ENCODE measurements around the gene ITGB2.
A peak's percentile ranks its signal among the peaks of the same experiment; 100 is the strongest.

The ITGB2 gene
- 1,826 to 3,820 (median 2,658) reads per million in 17 experiments for total RNA-seq

DNA sequence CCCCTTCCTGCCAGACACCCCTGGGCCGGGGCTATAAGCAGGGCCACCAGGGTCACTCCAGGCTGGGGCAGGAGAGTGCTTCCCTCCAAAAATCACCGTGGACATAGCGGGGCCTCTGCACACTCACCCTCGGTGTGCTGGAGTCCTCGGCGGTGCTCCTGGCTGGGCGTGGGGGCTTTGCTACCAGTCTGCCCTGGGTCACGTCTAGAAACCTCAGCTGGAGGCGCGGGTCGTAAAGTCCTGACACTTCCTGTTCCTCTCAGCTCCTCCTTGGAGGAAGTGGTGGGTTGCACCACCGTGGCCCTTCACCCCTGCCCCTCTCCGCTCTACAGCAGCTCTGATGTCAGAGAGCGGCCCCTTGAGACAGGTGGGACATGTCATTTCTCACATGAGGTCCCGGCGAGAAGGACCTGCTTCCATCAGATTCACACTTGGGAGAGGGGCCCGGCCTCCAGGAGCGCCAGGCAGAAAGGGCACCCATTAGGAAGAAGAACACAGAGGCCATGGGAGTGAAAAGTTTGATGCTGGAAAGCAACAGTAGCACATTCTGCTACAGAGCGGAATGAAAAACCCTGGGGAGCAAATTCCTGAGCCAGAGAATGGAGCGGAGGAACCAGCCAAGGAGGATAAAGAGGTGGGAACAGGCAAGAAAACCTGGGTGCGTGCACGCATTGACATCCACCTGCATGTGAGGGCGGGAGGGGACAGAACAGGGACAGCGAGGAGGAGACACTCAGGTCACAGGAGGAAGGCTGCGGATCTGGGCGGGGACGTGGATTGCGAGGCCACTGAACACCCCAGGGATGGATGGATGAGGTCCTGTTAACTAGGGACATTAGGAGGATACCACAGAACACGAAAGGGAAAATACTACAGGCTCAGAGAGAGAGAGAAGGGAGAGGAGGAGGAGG lies at the start of gene ITGB2:
Gene ITGB2 (minus strand): TSS at position 206 of the 911 bp plus-strand sequence. CDS start 10,117 bp downstream, outside the sequence.
- peak; percentile 77 to 90 (median 90) for DNase-seq

DNA sequence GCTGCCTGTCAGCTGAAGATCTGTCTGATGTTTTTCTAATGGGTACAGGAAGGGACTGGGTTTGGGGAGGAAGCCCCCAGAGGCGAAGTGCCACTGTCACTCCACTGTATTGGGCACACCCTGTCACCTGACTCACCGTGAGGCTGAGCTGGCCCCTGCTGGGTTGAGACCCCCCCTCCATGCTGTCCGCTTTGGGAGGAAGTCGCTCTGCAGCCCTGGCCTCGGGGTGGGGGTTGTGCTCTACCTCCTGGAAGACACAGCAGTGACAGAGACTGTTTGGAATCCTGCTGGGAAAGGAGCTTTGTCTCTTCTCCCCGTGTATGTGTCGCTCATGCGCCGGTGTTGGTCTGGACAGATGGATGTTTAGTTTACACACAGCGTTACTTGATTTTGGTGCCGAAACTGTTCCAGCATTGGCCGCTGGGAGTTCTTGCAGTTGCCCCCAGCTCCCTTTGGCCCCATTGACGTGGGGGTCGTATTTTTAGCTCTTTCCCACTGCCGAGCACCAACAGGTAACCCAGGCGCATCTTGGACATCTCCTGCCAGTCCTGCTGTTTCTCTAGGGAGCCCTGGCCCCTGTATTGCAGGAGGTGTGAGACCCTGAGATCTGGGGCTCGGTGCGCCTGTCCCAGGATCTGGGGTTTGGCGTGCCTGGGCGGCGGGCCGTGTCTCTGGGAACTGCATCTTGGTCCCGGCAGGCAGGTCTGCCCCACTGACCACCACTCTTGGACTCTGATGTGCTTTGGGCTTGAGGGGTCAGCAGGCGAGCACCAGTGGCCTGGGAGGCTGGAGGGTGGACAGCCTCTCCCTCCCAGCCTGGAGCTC lies 49.4 kb upstream of the ITGB2 start:
- peak in 3 of 4 experiments; percentile 13 to 34 (median 20) for DNase-seq

DNA sequence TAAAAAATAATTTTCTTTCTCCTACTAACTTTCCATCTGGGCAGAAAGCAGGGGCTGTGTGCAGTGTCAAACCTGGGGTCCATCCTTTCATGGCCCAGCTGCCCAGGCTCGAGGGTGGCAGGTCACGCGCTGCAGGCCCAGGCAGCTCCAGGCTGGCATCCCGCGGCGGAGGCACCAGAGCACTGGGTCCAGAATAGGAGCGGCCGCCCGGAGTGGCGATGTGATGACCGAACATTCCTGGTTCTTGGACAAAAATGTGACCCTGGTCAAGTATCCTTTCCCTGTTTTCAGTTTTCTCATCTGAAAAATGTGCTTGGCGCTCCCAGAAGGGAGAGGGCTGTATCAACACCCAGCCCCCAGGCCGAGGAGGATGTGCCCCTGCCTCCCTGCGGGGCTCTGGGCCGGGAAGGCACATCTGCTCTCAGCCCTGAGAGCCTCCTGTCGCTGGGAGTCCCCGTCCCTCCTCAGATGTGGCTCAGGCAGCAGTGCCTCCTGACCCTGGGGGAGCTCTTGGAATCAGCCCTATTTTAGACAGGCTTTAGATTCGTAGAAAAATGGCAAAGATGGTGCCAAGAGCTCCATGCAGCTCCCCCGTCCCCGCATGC lies 48.5 kb upstream of the ITGB2 start:
- DNase-seq = no peak

DNA sequence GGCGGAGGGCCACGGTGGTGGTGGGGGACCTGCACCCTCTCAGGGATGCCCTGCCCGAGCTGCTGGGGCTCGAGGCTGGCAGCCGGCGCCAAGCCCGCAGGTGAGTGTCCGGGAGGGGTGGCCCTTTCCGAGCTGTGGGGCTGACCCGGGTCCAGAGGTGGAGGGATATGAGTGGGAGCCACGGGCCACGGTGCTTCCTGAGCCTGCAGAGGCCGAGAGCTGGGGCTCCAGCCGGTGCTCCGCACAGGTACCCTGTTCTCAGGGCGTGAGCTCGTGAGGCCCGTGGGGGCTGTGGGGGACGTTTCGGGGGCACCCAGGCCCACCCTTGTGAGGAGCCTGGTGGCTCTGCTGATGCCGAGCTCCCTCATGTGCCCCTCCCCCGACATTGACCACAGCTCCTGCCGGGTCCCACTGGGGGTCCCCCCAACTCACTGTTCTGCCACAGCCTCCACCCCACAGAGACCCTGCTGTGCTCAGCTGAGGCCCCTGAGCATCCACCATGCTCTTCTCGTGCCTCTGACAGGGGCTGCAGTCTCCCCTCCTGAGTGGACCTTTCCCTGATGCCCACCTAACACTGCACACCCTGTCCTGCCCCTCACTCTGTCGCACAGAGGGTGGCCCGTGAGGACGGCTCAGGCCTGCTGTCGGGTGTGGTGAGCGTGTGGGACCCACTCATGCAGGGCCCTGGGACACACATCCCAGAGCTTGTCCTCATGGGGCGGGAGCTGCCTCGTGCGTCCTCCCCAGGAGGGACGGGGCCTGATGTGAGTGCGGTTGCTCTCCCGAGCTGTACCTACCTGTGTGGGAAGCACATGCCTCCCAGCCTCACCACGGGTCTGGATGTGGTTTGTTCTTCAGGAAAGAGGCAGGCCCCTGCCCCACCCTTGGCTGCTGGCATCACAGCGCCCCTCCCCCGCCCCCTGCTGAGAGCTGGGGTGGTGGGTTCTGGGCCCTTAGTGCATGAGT lies 46.7 kb upstream of the ITGB2 start:
- no peak for DNase-seq

DNA sequence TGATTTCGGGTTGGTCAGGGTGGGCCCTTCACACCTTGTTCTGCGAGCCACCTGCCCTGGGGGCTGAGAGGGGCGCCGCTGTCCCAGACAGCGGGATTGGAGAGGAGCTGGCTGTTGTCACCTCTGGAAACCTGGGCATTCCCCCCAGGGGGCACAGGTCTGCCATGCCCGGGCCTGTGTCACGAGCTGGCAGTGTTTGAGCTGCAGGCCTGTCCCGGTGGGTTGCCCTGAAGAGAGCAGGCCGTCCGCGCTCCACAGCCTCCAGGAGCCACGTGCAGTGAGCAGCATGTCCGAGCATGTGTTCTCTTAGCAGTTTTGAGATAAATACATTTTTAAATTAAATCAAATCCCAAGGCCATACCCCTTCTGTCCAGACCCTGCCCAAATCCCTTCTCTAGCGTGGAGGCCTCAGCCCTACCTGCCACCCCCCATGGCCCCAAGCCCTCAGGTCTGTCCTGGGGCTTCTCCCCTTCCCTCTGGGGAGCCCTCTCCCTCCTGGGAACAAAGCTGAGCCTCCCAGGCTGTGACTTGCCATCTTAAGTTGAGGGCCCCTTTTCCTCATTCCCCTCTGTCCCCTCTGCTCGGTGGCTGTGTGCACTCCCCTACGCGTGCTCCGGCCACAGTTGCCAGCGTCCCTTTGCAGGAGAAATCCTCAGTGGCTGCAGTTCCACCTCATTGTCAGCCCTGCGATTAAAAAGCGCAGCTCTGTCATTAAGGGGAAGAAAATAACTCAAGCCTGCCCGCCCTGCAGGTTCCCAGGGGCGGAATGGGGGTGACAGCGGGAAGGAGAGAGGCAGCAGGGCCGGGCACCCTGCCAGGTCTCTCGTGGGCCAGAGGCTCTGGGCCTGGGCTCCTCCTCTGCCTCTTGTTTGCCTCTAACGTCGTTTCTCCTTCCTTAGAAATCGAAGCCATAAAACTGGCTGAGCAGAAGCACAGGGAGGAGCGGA lies 45.7 kb upstream of the ITGB2 start:
- peak; percentile 47 to 74 (median 55) for DNase-seq

DNA sequence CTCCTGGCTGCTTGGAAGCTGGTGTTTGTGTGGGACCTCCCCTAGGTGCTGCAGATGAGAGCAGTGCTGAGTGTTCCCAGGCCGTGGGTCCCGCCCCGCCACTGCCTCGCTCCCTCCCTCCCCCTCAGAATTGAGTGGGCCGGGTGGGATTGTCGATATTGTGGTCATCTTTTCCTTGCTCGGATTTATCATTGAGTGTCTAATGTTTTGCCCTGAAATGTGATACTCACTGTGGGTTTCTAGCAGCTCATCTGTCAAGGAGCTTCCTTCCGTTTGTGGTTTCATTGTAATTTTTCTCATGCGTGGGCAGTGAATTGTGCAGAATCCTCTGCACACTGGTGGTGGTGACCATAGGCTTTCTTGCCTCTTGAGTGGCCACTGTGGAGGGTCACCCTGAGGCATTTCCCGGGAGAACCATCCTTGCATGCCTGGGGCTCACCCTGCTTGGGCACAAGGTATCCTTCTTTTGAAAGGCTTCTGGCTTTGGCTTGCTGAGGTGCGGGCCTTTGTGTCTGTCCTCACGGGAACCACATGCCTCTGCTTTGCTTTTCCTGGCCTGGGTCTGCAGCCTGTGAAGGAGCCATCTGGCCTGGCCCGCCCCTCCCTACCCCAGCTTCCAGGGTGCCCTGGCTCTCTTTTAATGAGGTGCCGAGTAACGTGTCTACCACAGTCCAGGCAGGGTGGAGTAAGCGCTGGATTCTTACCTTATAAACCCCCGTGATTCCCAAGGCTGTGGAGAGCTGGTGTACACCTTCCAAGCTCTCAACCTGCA lies 44.7 kb upstream of the ITGB2 start:
- DNase-seq = peak; percentile 24 to 56 (median 46)

DNA sequence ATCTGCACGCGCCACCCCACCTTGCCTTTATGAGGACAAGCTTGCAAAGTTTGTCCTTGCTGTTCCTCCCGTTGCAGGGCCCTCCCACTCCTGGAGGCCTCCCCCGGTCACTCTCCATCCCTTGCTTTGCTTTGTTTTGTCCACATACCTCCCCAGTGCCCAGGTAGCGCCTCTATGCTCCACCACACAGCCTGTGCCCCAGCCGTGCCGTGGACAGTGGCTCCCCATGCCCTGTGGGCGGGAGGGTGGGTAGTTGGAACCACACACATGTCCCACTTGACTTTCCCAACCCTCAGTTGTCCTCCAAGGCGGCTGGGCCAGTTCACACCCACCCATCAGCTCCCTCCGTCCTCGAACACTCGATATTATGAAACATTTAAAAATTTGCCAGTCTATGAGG lies 43.7 kb upstream of the ITGB2 start:
- no peak for DNase-seq

DNA sequence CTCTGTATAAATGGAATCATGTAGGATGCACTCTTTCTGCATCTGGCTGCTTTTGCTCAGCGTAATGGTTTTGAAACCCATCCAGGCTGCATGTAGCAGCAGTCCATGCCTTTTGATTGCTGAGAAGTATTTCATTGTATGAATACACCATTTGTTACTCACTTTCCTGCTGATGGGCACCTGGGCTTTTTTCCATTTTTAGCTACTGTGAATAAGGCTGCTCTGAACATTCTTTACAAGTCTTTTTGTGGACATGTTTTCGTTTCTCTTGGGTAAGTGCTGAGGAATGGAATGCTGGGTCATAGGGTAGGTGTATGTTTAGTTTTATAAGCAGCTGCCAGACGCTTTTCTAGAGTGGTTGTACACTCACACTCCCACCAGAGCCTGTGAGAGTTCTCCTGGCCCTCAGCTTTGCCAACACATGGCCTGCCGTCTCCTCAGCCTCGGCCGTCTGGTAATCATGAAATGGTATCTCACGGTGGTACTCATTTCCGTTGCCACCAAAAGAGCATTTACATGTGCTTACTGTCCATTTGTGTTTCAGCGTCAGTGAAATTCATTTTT lies 41.8 kb upstream of the ITGB2 start:
- DNase-seq = no peak

DNA sequence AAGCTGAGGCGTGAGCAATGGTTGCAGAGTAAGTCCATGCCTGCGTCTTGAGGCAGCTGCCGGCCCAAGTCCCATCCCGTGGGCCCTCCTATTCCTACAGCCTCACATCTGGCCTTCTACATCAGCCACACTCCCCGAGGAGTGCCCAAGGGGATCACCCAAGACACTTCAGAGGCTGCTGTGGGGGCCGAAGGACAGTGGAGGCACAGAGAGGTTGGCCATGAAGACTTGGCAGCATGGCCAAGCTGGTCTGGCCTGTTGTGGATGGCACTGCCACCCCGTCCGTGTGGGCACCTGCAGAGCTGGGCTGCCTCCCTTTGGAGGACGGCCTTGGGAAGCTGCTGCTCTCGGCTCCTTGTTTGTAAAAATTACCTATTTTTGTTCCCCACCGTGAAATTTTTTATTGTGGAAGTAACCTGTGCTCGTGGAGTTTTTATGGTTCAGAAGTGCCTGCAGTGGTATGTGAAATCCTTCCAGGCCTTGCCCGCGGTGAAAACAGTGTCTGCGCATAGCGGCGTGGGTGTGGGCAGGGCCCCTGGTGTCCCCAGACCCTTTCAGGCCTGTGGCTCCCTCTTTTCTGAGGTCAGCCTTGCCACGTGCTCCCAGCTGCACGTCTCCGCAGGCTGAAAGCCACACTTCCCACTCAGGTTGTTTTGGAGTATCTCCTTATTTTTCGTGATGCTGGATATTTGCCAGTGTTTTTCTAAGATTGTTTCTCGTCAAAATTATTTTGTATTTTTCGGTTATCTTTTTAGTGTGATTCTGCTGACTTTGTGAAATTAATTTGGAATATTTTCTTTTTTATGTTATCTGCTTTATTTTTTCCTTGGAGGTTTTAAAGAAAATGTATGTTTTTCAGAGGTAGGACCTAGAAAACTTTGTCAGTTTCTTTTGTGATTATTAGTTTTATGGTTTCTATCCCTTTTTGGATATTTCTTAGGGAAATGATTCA lies 39.7 kb upstream of the ITGB2 start:
- no peak for DNase-seq

DNA sequence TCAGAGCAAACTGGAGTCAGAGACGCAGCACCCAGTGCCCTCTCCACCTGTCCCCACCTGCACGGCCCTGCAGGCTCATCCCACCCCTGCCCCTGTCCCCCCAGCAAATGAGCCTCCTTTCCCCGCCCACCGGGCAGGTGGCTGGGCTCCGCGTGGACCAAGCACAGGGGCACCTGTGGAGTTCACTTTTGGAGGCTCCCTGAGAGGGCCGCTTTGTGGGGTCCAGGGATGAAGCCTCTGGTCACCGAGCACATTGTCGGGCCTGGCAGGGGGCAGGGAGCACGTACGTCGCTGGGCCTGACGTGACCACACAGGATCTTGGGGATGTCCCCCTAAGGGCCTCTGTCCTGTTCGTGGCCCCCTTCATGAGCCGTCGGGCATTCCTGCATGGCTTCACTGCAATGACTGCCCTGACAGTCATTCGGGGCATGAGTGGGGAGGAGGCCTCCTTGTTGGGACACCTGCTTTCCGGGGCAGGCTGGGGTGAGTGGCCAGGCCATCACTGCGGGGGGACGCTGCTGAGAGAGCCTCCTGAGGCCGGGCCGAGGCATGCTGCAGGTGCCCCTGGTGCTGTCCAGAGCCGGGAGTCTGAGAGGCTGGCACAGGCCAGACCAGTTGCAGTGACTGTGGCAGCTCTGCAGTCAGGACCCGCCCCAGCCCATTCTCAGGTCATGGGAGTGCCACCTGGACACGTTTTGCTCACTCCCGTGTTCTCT lies 38.8 kb upstream of the ITGB2 start:
- DNase-seq = no peak

DNA sequence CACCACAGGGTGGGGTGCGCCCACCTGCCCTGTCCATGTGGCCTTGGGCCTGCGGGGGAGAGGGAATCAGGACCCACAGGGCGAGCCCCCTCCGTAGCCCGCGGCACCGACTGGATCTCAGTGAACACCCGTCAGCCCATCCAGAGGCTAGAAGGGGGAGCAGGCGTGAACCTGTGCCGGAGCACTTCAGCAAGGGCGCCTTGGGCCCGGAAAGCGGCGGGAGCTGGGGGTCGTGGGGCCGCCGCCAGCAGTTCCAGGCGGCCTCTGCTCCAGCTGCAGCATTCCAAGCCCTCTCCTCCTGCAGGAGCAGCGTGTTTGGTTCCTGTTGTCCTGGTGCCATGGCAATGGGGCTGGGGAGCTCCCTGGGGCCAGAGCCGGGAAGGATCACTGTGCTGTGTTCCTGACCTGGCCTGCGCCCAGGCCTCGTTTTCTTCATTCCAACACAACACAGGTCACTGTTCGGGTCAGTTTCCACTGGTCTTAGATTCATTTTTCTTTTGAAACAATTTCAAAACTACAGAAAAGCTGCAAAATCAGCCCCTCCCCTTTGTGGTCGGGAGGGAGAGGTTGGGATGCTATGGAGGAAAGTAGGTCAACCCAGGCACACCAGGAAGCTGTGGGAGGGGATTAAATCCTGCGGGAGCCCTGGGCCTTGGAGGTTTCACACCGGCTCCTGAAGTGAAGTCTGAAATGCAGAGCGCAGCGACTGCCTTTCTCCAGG lies 37.9 kb upstream of the ITGB2 start:
- no peak for DNase-seq

DNA sequence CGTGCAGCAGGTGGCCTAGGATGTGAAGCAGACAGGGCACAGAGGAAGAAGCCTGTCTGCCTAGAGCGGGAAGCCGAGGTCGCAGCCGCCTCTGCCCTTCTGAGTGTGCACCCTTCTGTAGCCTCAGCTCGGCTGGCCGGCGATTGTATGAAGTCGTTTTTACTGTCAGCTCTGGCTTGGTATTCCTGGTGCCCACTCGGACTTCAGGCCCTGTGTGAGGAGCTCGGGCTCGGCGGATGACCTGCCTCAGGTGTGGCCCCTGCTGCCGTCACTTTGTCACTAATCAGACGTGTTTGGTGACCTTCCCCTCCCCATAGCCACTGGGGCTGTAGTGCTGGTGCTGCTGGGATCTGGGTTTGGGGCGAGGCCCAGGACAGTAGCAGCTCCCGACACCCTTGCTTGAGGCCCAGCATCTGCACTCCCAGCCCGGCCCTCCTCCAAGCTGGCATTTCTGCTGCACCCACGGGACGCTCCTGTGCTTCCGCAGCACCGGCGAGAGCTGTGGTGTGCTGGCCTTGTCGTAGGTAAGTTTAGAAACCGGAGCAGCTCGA lies 37.3 kb upstream of the ITGB2 start:
- DNase-seq = no peak

DNA sequence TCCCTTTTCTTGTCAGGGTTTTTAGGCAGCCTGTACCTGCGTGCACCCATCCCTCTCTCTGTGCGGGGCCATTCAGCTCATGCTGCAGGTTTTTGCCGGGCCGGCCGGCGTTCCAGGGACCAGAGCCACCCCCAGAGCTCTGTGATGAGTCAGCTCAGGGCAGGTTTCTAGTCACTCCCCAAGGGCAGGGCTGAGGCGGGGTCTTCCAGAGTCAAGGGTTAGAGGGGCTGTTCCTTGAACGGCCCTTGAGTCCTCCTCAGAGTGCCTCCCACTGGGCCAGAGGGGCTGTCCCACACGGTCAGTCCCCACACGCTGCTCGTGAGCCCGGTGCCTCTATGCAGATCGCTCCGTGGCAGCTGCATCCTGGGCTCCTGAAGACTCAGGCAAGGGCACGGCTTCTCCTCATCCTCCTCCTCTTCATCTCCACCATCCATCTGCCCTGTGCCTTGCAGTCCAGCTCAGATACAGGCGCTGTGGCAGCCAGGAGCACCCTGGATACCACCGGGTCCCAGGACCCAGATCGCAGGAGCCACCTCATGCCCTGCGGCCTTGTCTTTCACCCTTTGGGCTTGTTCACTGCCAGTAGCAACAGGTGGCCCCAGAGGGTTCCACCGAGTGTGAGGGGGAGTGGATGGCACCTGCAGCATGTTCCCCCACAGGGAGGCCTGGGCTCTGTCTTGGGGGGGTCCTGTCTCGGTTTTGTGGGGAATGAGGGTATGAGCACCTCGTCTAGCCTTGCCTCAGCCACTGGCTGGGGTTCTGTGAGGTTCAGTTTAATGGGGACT lies 36.5 kb upstream of the ITGB2 start:
- no peak for DNase-seq

DNA sequence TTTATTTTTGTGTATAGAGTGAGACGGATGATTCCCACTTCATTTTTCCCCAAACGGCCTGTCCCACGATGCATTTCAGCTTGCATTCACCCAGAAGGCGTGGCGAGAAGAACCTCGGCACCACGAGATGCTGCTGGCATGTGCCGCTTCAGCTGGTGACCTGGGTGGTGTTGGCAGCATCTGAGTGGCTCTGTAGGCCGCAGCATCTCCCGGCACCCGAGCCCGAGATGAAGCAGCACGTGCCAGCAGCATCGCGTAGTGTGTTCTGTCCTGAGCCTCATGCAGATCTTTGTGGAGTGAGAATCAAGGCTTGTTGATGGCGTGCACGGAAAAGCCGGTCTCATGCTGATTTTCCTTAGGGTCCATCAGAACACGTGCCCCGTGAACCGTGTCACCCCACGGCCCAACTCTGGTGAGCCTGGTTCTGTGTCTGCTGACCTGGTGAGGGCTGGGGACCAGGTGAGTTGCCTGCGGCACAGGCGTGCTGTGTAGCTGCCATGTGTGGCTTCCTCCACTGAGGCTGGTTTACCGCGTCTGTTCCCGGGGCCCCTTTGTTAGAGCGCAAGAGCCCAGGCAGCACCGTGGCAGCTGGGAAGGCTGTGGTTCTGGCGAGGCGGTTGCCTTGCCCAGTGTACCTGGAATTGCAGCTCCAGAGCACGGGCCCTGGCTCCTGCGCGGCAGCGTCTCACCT lies 35.8 kb upstream of the ITGB2 start:
- DNase-seq = no peak

DNA sequence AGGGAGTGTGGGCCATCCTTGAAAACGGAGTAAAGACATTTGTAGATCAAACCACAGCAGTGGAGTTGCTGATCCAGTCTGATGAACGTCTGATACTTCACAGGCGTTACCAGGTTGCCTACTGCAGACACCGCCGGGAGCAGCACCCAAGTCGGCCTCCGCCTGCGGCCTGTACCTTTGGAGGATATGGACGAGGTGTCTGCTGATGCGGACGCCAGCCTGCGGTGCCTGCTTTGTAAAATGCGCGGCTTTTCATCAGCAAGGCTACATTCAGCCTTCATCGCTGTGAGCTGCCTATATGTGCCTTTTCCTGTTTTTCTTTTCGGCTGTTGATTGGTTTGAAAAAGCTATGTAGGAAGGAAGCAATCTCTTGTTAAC lies 35.1 kb upstream of the ITGB2 start:
- DNase-seq = no peak

All from suppressor macrophage (primary cell).